ENCODE results near the gene DHCR24.

- TF ChIP-seq RCOR1 (IDR thresholded peaks at IDR 0.05; ENCODE audit: low read depth, low read length), result no peak
- no peak for TF ChIP-seq EP300 (IDR thresholded peaks at IDR 0.05)
- no peak for TF ChIP-seq CTCF (IDR thresholded peaks at IDR 0.05)
- no peak for TF ChIP-seq RAD21 (conservative IDR thresholded peaks at IDR 0.05 in 1 of 2, IDR thresholded peaks at IDR 0.05 in 1 of 2)
- TF ChIP-seq POLR2A (IDR thresholded peaks at IDR 0.05; ENCODE audit: low read length), result no peak
- no peak for TF ChIP-seq MYC (IDR thresholded peaks at IDR 0.05; ENCODE audit: borderline replicate concordance, low read length)
- TF ChIP-seq FOSB (CRISPR knock-in tag; IDR thresholded peaks at IDR 0.05), result no peak
- TF ChIP-seq SMC3 (IDR thresholded peaks at IDR 0.05), result no peak
- TF ChIP-seq NR3C1 (IDR thresholded peaks at IDR 0.05), result no peak
- TF ChIP-seq POLR2AphosphoS2 (conservative IDR thresholded peaks at IDR 0.05; ENCODE audit: low read length), result no peak
- TF ChIP-seq MAX (IDR thresholded peaks at IDR 0.05), result no peak
- no peak for TF ChIP-seq JUN (IDR thresholded peaks at IDR 0.05)
These were observed 36.8 kb downstream of the DHCR24 start for GRCh38 chr1:54850069-54850730.

Measured in A549 (cell line).